ENCODE data around the gene ZNF662.

DNA sequence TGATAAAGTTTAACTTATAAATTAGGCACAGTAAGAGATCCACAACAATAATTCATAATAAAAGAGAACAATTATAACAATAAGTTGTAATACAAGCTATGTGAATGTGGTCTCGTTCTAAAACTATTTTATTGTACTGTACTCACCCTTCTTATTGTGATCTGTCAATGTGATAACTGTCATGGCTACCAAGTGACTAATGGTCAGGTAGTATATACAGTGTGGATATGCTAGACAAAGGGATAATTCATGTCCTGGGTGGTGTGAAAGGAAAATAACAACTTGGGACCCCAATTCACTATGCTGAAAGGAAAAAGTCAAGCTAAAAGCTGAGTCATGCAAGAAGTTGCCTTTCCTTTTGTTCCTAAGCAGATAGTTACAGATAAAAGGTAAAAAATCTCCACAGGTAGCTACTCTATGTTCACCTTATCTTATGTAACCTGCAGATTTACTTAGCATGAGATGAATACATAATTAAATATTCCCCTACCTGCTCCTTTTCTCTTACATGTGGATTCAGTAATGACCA lies 19.6 kb upstream of the ZNF662 start:
- no peak for TF ChIP-seq EZH2 (IDR thresholded peaks at IDR 0.05)
- TF ChIP-seq, protein P1, sequence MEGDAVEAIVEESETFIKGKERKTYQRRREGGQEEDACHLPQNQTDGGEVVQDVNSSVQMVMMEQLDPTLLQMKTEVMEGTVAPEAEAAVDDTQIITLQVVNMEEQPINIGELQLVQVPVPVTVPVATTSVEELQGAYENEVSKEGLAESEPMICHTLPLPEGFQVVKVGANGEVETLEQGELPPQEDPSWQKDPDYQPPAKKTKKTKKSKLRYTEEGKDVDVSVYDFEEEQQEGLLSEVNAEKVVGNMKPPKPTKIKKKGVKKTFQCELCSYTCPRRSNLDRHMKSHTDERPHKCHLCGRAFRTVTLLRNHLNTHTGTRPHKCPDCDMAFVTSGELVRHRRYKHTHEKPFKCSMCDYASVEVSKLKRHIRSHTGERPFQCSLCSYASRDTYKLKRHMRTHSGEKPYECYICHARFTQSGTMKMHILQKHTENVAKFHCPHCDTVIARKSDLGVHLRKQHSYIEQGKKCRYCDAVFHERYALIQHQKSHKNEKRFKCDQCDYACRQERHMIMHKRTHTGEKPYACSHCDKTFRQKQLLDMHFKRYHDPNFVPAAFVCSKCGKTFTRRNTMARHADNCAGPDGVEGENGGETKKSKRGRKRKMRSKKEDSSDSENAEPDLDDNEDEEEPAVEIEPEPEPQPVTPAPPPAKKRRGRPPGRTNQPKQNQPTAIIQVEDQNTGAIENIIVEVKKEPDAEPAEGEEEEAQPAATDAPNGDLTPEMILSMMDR (IDR thresholded peaks at IDR 0.05 in 2 of 3, conservative IDR thresholded peaks at IDR 0.05 in 1 of 3; ENCODE audit: borderline replicate concordance in 1 of 3, insufficient read depth in 1 of 3, low read depth in 2 of 3, low read length in 2 of 3): no peak
- TF ChIP-seq, protein P2, sequence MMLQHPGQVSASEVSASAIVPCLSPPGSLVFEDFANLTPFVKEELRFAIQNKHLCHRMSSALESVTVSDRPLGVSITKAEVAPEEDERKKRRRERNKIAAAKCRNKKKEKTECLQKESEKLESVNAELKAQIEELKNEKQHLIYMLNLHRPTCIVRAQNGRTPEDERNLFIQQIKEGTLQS (IDR thresholded peaks at IDR 0.05): no peak
